IMR-90 (cell line): ENCODE measurements around the gene THOC6. TPM values are rescaled to one million over a fixed set of nuclear protein-coding genes. Genes with fewer than 3 reads are reported as not detected.

Source experiments
- ATAC-seq: fragments of 200-7000 bp; cut with Tn5 transposase; 2 replicates; pipeline ENCODE4 v1.9.1; 2020; ENCODE audit warnings: low read depth, mild to moderate bottlenecking, moderate library complexity
- BruUV-seq: library from RNA; stranded (reverse); fragments of 400-500 nt; replicated peaks from 2 replicates; lab custom pipeline; 2021; lab: Mats Ljungman, UMichigan
- CTCF ChIA-PET: fragments of 300-600 bp; formaldehyde crosslinking; extraction: SDS; loops from one replicate; lab custom pipeline; 2021; ENCODE audit warnings: antibody characterized with exemption; lab: Yijun Ruan, JAX
- POLR2A ChIA-PET: fragments of 300-600 bp; sonication (Branson Sonifier 250); formaldehyde crosslinking; loops from one replicate; lab custom pipeline; 2022; ENCODE audit warnings: antibody characterized with exemption; ENCODE audit not compliant: unreplicated experiment; lab: Charles Lee
- DNase-seq: peaks from one replicate; pipeline ENCODE4 v3.0.0; 2013
- H2AFZ ChIP-seq: replicated peaks from 2 replicates; pipeline ENCODE3; 2013; ENCODE audit warnings: low read length, mild to moderate bottlenecking; ENCODE audit not compliant: poor library complexity
- H2AK5ac ChIP-seq: 2 replicates; pipeline ENCODE4 v1.6.1; 2013; ENCODE audit warnings: low read depth, low read length, inconsistent platforms
- H2AK9ac ChIP-seq: replicated peaks from 2 replicates; pipeline ENCODE3; 2013; ENCODE audit warnings: mild to moderate bottlenecking, low read depth, low read length, moderate library complexity; ENCODE audit not compliant: poor library complexity
- H2BK120ac ChIP-seq: 2 replicates; pipeline ENCODE4 v1.6.1; 2013; ENCODE audit warnings: low read depth, low read length, inconsistent platforms
- H2BK15ac ChIP-seq: 3 replicates; pipeline ENCODE4 v1.6.1; 2013; ENCODE audit warnings: low read depth, low read length, inconsistent platforms
- H2BK20ac ChIP-seq: 2 replicates; pipeline ENCODE4 v1.6.1; 2013; ENCODE audit warnings: low read depth, mild to moderate bottlenecking, inconsistent platforms, low read length, moderate library complexity
- H2BK5ac ChIP-seq: 2 replicates; pipeline ENCODE4 v1.6.1; 2013; ENCODE audit warnings: mild to moderate bottlenecking, low read depth, low read length, inconsistent platforms; ENCODE audit not compliant: poor library complexity, severe bottlenecking
- H3K14ac ChIP-seq: replicated peaks from 2 replicates; pipeline ENCODE4 v1.6.1; 2013; ENCODE audit warnings: low read depth, low read length, inconsistent platforms
- H3K18ac ChIP-seq: 2 replicates; pipeline ENCODE4 v1.6.1; 2013; ENCODE audit warnings: low read depth, low read length, control low read depth
- H3K23ac ChIP-seq: 2 replicates; pipeline ENCODE4 v1.6.1; 2013; ENCODE audit warnings: low read depth, low read length, inconsistent platforms
- H3K27ac ChIP-seq: 2 replicates; pipeline ENCODE4 v1.5.1; 2013; ENCODE audit warnings: mild to moderate bottlenecking, control low read depth, low read length; ENCODE audit not compliant: insufficient read depth
- H3K27me3 ChIP-seq: 2 replicates; pipeline ENCODE4 v1.6.1; 2013; ENCODE audit warnings: low read length; ENCODE audit not compliant: control insufficient read depth, insufficient read depth
- H3K36me3 ChIP-seq: 2 replicates; pipeline ENCODE4 v1.6.1; 2013; ENCODE audit warnings: low read length, mixed read lengths; ENCODE audit not compliant: control insufficient read depth, insufficient read depth
- H3K4ac ChIP-seq: 2 replicates; pipeline ENCODE4 v1.6.1; 2013; ENCODE audit warnings: low read depth, low read length, inconsistent platforms
- H3K4me1 ChIP-seq: 2 replicates; pipeline ENCODE4 v1.6.1; 2013; ENCODE audit warnings: low read length, mixed read lengths; ENCODE audit not compliant: control insufficient read depth, insufficient read depth
- H3K4me2 ChIP-seq: 2 replicates; pipeline ENCODE4 v1.6.1; 2013; ENCODE audit warnings: low read depth, mild to moderate bottlenecking, control low read depth, low read length, moderate library complexity
- H3K4me3 ChIP-seq: 2 replicates; pipeline ENCODE4 v1.5.1; 2013; ENCODE audit warnings: low read depth, mild to moderate bottlenecking, control low read depth, low read length, moderate library complexity; ENCODE audit not compliant: insufficient read depth
- H3K56ac ChIP-seq: 2 replicates; pipeline ENCODE4 v1.6.1; 2013; ENCODE audit warnings: low read length, inconsistent platforms; ENCODE audit not compliant: insufficient read depth; ENCODE audit errors: extremely low read depth
- H3K79me1 ChIP-seq, 2 experiments: 2 replicates each; pipeline ENCODE4 v1.6.1; 2013; ENCODE audit warnings: low read length in 2 of 2, inconsistent platforms in 1 of 2, low read depth in 1 of 2
- H3K9ac ChIP-seq: 2 replicates; pipeline ENCODE4 v1.6.1; 2013; ENCODE audit warnings: low read depth, low read length, control low read depth
- H3K9me1 ChIP-seq: 2 replicates; pipeline ENCODE4 v1.6.1; 2013; ENCODE audit warnings: low read length, inconsistent platforms; ENCODE audit not compliant: insufficient read depth
- H3K9me3 ChIP-seq: 2 replicates; pipeline ENCODE4 v1.6.1; 2013; ENCODE audit warnings: low read length; ENCODE audit not compliant: control insufficient read depth, insufficient read depth
- H4K20me1 ChIP-seq: 2 replicates; pipeline ENCODE4 v1.6.1; 2013; ENCODE audit warnings: low read length, inconsistent platforms; ENCODE audit not compliant: insufficient read depth
- H4K5ac ChIP-seq: 2 replicates; pipeline ENCODE4 v1.6.1; 2013; ENCODE audit warnings: mild to moderate bottlenecking, low read depth, low read length, control low read depth
- H4K8ac ChIP-seq, 2 experiments: 2 replicates each; pipeline ENCODE4 v1.6.1; 2013; ENCODE audit warnings: low read depth in 2 of 2, low read length in 2 of 2, control low read depth in 1 of 2, inconsistent platforms in 1 of 2
- H4K91ac ChIP-seq: 2 replicates; pipeline ENCODE4 v1.6.1; 2013; ENCODE audit warnings: low read depth, low read length, inconsistent platforms; ENCODE audit not compliant: insufficient read depth
- BHLHE40 ChIP-seq: fragments of 150-350 bp; IDR thresholded peaks from 2 replicates; pipeline ENCODE4 v1.6.1; 2016; ENCODE audit warnings: mild to moderate bottlenecking, low read depth, low read length
- CEBPB ChIP-seq: IDR thresholded peaks from 2 replicates; pipeline ENCODE4 v1.6.1; 2012; ENCODE audit warnings: low read depth, low read length, improper control_type of control experiment
- CHD1 ChIP-seq: IDR thresholded peaks from 2 replicates; pipeline ENCODE4 v1.6.1; 2012; ENCODE audit warnings: low read depth, low read length, improper control_type of control experiment
- FOS ChIP-seq: fragments of 150-350 bp; IDR thresholded peaks from 2 replicates; pipeline ENCODE4 v1.6.1; 2016; ENCODE audit warnings: low read depth, low read length
- MAFK ChIP-seq: IDR thresholded peaks from 2 replicates; pipeline ENCODE4 v1.6.1; 2012; ENCODE audit warnings: low read depth, low read length, improper control_type of control experiment
- MAZ ChIP-seq: IDR thresholded peaks from 2 replicates; pipeline ENCODE4 v1.6.1; 2012; ENCODE audit warnings: low read depth, mild to moderate bottlenecking, low read length, improper control_type of control experiment, moderate library complexity, borderline replicate concordance
- MXI1 ChIP-seq: IDR thresholded peaks from 2 replicates; pipeline ENCODE4 v1.6.1; 2012; ENCODE audit warnings: low read depth, mild to moderate bottlenecking, low read length, moderate library complexity, borderline replicate concordance
- NFE2L2 ChIP-seq: fragments of 150-350 bp; IDR thresholded peaks from 2 replicates; pipeline ENCODE4 v1.6.1; 2016; ENCODE audit warnings: low read depth, mild to moderate bottlenecking, low read length
- POLR2A ChIP-seq: IDR thresholded peaks from 2 replicates; pipeline ENCODE4 v1.6.1; 2012; ENCODE audit warnings: mild to moderate bottlenecking, low read depth, low read length
- RAD21 ChIP-seq: IDR thresholded peaks from 2 replicates; pipeline ENCODE4 v1.6.1; 2012; ENCODE audit warnings: low read length, improper control_type of control experiment
- RCOR1 ChIP-seq: IDR thresholded peaks from 2 replicates; pipeline ENCODE4 v1.6.1; 2012; ENCODE audit warnings: mild to moderate bottlenecking, low read length, improper control_type of control experiment; ENCODE audit not compliant: insufficient replicate concordance
- RFX5 ChIP-seq: IDR thresholded peaks from 2 replicates; pipeline ENCODE4 v1.8.0; 2012; ENCODE audit warnings: low read depth, mild to moderate bottlenecking, low read length, moderate library complexity
- SMC3 ChIP-seq: fragments of 150-350 bp; IDR thresholded peaks from 2 replicates; pipeline ENCODE4 v1.6.1; 2016; ENCODE audit warnings: low read depth, mild to moderate bottlenecking, antibody characterized with exemption, low read length, moderate library complexity
- WGBS, 2 experiments: methylation state at CpG; one replicate each; pipeline versions ENCODE4 v1.1.5 to v1.1.7; 2013; ENCODE audit warnings: missing lambda C conversion rate in 2 of 2; ENCODE audit not compliant: insufficient read length in 1 of 2; ENCODE audit errors: extremely low coverage in 2 of 2; 5-methylcytosine and 5-hydroxymethylcytosine counted together
- dilution Hi-C: fragments of 300-500 bp; cut with HindIII; formaldehyde crosslinking; loops from one replicate; pipeline ENCODE4 v1.14.3; 2018; ENCODE audit warnings: low sequenced_read_pairs; ENCODE audit not compliant: unreplicated experiment
- in situ Hi-C: fragments of 300-500 bp; cut with MboI; formaldehyde crosslinking; loops from 3 replicates; pipeline ENCODE4 v1.14.3; 2019; ENCODE audit warnings: low sequenced_read_pairs, inconsistent platforms, mixed read lengths
- intact Hi-C: fragments of 100-400 bp; cut with micrococcal nuclease; formaldehyde crosslinking; loops from 2 replicates; pipeline ENCODE4 v1.10.0; 2022
- polyA plus RNA-seq, 3 experiments: library from polyadenylated mRNA; depleted of rRNA; stranded (reverse); fragments of >200 nt; gene quantifications; 2 replicates each; pipeline ENCODE4 v1.2.3, GENCODE V29; 2012; ENCODE audit warnings: low replicate concordance in 1 of 3
- total RNA-seq: library from RNA; depleted of rRNA; stranded (reverse); fragments of >200 nt; gene quantifications from 2 replicates; pipeline ENCODE4 v1.2.3, GENCODE V29; 2012
- TF ChIP-seq, protein P1 (sequence below): fragments of 150-350 bp; IDR thresholded peaks from 2 replicates; pipeline ENCODE4 v1.6.1; 2017; ENCODE audit warnings: mild to moderate bottlenecking, antibody characterized with exemption, low read length, low read depth
- TF ChIP-seq, protein P2 (sequence below): fragments of 150-350 bp; IDR thresholded peaks from 2 replicates; pipeline ENCODE4 v1.6.1; 2016; ENCODE audit warnings: low read depth, mild to moderate bottlenecking, low read length, moderate library complexity, borderline replicate concordance
- TF ChIP-seq, protein P3 (sequence below): conservative IDR thresholded peaks from 2 replicates; pipeline ENCODE4 v1.5.1; 2012; ENCODE audit warnings: mild to moderate bottlenecking, low read depth, low read length, improper control_type of control experiment

Gene THOC6
- total and polyA plus RNA-seq, 2 of the 4 experiments (the other 2 are of a cell fraction): 16.8 to 23.1 TPM

DNA sequence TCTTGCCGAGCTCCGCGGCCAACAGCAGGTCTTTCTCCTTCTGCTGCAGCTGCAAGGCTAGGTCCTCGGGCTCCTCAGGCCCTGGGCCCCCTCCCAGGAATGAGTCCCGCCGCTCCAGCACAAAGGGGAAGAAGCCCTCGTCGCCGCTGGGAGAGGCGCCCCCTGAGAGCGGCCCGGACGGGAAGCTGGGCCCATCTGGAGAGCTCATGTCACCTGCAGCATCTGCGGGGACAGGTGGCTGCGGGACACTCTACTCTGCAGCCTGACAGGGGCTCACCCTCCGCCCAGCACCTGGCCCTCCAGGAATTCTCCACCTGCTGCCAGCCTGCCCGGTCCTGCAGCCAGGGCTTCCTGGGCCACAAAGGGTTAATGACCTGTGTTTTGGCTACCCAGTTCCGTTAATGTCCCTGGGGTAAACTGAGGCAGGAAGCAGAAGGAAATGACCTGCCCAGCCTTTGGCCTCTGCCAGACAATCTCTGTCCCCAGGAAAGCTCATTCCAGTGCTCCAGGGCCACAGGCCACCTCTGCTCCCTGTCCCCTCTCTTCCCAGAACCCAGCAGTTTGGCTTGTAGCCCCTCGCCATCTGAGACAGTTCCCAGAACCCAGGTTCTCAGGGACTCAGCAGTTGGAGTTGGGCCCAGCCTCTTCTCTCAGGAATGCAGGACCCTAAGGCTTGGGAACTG, 11.6 kb downstream of the THOC6 start:
- H3K27ac ChIP-seq: no peak overlapping the region
- H2BK5ac ChIP-seq: no peak overlapping the region
- peaks cover 70% of the 10 kb centered on the region for H3K27me3 ChIP-seq
- ChIA-PET CTCF (no interaction called here), POLR2A (interaction anchor here (1.2 kb wide), 1 partner anchor 12 kb away, joined by 3 read pairs; no protein-coding TSS in a partner anchor)
- H2BK120ac ChIP-seq: no peak overlapping the region
- DNase-seq (no peak), ATAC-seq (no peak)
- peak overlapping the region; percentile 21 for H2AFZ ChIP-seq
- no TSS peak for BruUV-seq
- no peak overlapping the region for H3K4me2 ChIP-seq
- H3K79me1 ChIP-seq: no peaks in the 10 kb centered on the region
- no peak overlapping the region for H2AK5ac ChIP-seq
- no peak for TF ChIP-seq MXI1
- TF ChIP-seq MAFK: no peak
- no peak for TF ChIP-seq NFE2L2
- no peak for TF ChIP-seq RFX5
- no peak for TF ChIP-seq RCOR1
- no peak for TF ChIP-seq POLR2A
- no peak for TF ChIP-seq MAZ
- no peak for TF ChIP-seq FOS
- no peak for TF ChIP-seq RAD21
- TF ChIP-seq, protein P1, sequence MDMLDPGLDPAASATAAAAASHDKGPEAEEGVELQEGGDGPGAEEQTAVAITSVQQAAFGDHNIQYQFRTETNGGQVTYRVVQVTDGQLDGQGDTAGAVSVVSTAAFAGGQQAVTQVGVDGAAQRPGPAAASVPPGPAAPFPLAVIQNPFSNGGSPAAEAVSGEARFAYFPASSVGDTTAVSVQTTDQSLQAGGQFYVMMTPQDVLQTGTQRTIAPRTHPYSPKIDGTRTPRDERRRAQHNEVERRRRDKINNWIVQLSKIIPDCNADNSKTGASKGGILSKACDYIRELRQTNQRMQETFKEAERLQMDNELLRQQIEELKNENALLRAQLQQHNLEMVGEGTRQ: no peak
- no peak for TF ChIP-seq BHLHE40
- TF ChIP-seq, protein P2, sequence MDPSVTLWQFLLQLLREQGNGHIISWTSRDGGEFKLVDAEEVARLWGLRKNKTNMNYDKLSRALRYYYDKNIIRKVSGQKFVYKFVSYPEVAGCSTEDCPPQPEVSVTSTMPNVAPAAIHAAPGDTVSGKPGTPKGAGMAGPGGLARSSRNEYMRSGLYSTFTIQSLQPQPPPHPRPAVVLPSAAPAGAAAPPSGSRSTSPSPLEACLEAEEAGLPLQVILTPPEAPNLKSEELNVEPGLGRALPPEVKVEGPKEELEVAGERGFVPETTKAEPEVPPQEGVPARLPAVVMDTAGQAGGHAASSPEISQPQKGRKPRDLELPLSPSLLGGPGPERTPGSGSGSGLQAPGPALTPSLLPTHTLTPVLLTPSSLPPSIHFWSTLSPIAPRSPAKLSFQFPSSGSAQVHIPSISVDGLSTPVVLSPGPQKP: no peak
- no peak for TF ChIP-seq CHD1
- TF ChIP-seq CEBPB: no peak
- no peak for TF ChIP-seq SMC3
- TF ChIP-seq, protein P3, sequence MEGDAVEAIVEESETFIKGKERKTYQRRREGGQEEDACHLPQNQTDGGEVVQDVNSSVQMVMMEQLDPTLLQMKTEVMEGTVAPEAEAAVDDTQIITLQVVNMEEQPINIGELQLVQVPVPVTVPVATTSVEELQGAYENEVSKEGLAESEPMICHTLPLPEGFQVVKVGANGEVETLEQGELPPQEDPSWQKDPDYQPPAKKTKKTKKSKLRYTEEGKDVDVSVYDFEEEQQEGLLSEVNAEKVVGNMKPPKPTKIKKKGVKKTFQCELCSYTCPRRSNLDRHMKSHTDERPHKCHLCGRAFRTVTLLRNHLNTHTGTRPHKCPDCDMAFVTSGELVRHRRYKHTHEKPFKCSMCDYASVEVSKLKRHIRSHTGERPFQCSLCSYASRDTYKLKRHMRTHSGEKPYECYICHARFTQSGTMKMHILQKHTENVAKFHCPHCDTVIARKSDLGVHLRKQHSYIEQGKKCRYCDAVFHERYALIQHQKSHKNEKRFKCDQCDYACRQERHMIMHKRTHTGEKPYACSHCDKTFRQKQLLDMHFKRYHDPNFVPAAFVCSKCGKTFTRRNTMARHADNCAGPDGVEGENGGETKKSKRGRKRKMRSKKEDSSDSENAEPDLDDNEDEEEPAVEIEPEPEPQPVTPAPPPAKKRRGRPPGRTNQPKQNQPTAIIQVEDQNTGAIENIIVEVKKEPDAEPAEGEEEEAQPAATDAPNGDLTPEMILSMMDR: no peak
- no peak overlapping the region for H4K8ac ChIP-seq
- no peak overlapping the region for H3K9ac ChIP-seq
- no peaks in the 10 kb centered on the region for H3K36me3 ChIP-seq
- H2AK9ac ChIP-seq: no peak overlapping the region
- intact Hi-C loops (no loop called here), dilution Hi-C loops (no loop called here), in situ Hi-C loops (no loop called here)
- H3K9me3 ChIP-seq: no peaks in the 10 kb centered on the region
- H4K5ac ChIP-seq: no peak overlapping the region
- H4K20me1 ChIP-seq: no peaks in the 10 kb centered on the region
- H3K56ac ChIP-seq: no peak overlapping the region
- no peaks in the 10 kb centered on the region for H3K4me1 ChIP-seq
- H2BK15ac ChIP-seq: no peak overlapping the region
- H3K4me3 ChIP-seq: no peak overlapping the region
- H3K14ac ChIP-seq: no peak overlapping the region
- H3K18ac ChIP-seq: no peak overlapping the region
- H3K9me1 ChIP-seq: no peaks in the 10 kb centered on the region
- 55% methylated on average over 9 of the region's 19 CpGs; no CpG with 5 or more reads in 1 of the 2 experiments for WGBS, 2 experiments
- H3K23ac ChIP-seq: no peak overlapping the region
- no peak overlapping the region for H2BK20ac ChIP-seq
- H3K4ac ChIP-seq: no peak overlapping the region
- no peak overlapping the region for H4K91ac ChIP-seq
